Kidney (tissue), 14 donors: ENCODE measurements around the gene HRH4. TPM values are rescaled to one million over a fixed set of nuclear protein-coding genes. Genes with fewer than 3 reads are reported as not detected.

ENCODE experiments used
- DNase-seq, 5 donors: peaks; one replicate each; pipeline ENCODE4 v3.0.0-alpha.2; 2013 to 2020
- FAIRE-seq: peaks from 2 replicates; lab custom pipeline; 2012; peaks lifted over from hg19 to GRCh38; lab: Jason Lieb, UNC
- H3K27ac ChIP-seq, 2 donors: one replicate each; pipeline ENCODE4 v1.7.0; 2013; ENCODE audit warnings: low read depth in 2 of 2, low read length in 2 of 2, inconsistent platforms in 1 of 2
- H3K27me3 ChIP-seq: one replicate; pipeline ENCODE4 v1.7.1; 2013; ENCODE audit warnings: low read length, inconsistent platforms; ENCODE audit not compliant: control insufficient read depth, insufficient read depth
- H3K36me3 ChIP-seq, 3 donors: one replicate each; pipeline versions ENCODE4 v1.7.0 to v1.7.1; 2013; ENCODE audit warnings: low read length in 3 of 3, control low read depth in 1 of 3, inconsistent platforms in 1 of 3; ENCODE audit not compliant: insufficient read depth in 3 of 3, control insufficient read depth in 2 of 3
- H3K4me1 ChIP-seq, 3 donors: one replicate each; pipeline versions ENCODE4 v1.7.0 to v1.7.1; 2013; ENCODE audit warnings: low read length in 3 of 3, inconsistent platforms in 1 of 3, low read depth in 1 of 3; ENCODE audit not compliant: control insufficient read depth in 2 of 3, insufficient read depth in 2 of 3
- H3K4me3 ChIP-seq, 3 donors: one replicate each; pipeline versions ENCODE4 v1.7.0 to v1.8.1; 2013; ENCODE audit warnings: low read length in 3 of 3, control low read depth in 1 of 3, inconsistent platforms in 1 of 3
- H3K9ac ChIP-seq, 3 donors: one replicate each; pipeline versions ENCODE4 v1.7.0 to v1.7.1; 2013; ENCODE audit warnings: low read length in 3 of 3, control low read depth in 1 of 3, inconsistent platforms in 1 of 3
- H3K9me3 ChIP-seq, 3 donors: one replicate each; pipeline versions ENCODE4 v1.7.0 to v1.7.1; 2013; ENCODE audit warnings: low read length in 3 of 3, control low read depth in 1 of 3, inconsistent platforms in 1 of 3; ENCODE audit not compliant: control insufficient read depth in 2 of 3, insufficient read depth in 1 of 3
- CTCF ChIP-seq: IDR thresholded peaks from 3 replicates; pipeline ENCODE4 v1.5.1; 2012; ENCODE audit warnings: mild to moderate bottlenecking, moderate library complexity, borderline replicate concordance; ENCODE audit not compliant: insufficient read depth; ENCODE audit errors: extremely low read depth
- intact Hi-C: fragments of 100-400 bp; cut with DNase I; formaldehyde crosslinking; loops from one replicate; pipeline ENCODE4 v1.11.1; 2022
- polyA plus RNA-seq: library from polyadenylated mRNA; stranded (reverse); fragments of 350-450 nt; fragmentation: Illumina TruSeq; extraction: RNeasy Lipid Tissue Mini Kit (QIAGEN cat#74804); gene quantifications from one replicate; pipeline ENCODE4 v1.2.3, GENCODE V29; 2014; ENCODE audit warnings: low read depth, low replicate concordance; ENCODE audit not compliant: insufficient read depth
- total RNA-seq: library from RNA; stranded (reverse); fragmentation: NEBNext Ultra II Directional; extraction: Animal tissue kit (Norgen Biotek cat#: 25700); gene quantifications from one replicate; pipeline ENCODE4 v1.2.1, GENCODE V29; 2021
- donor health status: control.
- donor health status: control.
- donor health status: control.
- donor health status: control.
- donor health status: control.
- donor health status: DM: yes; HTN: yes; CAD: no.
- donor health status: Normal renal cell carcinoma (clear cell type).

HRH4 gene
- total and polyA plus RNA-seq, 2 donors from 2014 or later = not detected

DNA sequence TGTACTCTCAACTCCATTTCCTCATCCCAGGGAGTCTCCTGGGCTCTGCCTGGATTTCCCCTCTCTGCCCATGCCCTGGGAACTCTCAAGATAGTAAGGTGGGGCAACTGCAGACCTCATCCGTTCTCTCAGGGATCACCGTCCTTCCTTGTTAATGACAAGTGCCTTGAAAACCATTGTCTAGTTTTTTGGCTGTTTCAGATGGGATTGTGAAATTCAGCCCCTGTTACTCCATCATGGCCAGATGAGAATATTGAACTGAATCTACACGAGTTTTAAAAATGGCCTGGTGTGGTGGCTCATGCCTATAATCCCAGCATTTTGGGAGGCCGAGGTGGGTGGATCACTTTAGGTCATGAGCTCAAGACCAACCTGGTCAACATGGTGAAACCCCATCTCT is 665 bp upstream of the HRH4 start:
- FAIRE-seq (no peak), DNase-seq (no peak)
- Histone ChIP-seq H3K4me3 (no peak overlapping the region), H3K27me3 (no peaks in the 10 kb centered on the region), H3K36me3 (peaks cover 0 to 2% (median 0%) of the 10 kb centered on the region in 3 donors), H3K9me3 (no peaks in the 10 kb centered on the region), H3K9ac (no peak overlapping the region), H3K27ac (no peak overlapping the region), H3K4me1 (no peaks in the 10 kb centered on the region)
- TF ChIP-seq CTCF = no peak
- intact Hi-C loops = no loop called here

DNA sequence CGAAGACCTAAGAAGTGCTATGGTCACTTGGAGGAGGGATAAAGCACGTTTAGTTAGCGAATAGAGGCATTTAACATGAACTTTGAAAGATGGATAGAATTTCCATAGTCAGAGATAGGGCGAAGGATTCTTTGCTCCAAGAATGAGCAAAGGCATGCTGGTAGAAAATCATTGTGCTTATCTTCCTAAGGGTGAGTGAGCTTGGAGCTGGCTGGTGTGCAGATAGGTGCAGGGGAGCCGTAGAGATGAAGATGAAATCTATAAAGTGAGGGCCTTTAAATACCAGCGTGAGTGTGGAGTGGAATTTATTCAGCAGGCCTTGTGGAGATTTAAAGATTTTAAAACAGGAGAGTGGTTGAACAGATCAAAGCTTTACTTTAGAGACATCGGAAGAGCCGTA is 1.6 kb downstream of the HRH4 start:
- H3K9me3 ChIP-seq = no peaks in the 10 kb centered on the region
- TF ChIP-seq CTCF = no peak
- no peak overlapping the region for H3K9ac ChIP-seq
- intact Hi-C loops = no loop called here
- H3K36me3 ChIP-seq = peaks cover 0 to 2% (median 0%) of the 10 kb centered on the region in 3 donors
- FAIRE-seq = no peak
- no peaks in the 10 kb centered on the region for H3K27me3 ChIP-seq
- H3K4me1 ChIP-seq = no peaks in the 10 kb centered on the region
- DNase-seq = no peak
- H3K27ac ChIP-seq = no peak overlapping the region
- H3K4me3 ChIP-seq = no peak overlapping the region

DNA sequence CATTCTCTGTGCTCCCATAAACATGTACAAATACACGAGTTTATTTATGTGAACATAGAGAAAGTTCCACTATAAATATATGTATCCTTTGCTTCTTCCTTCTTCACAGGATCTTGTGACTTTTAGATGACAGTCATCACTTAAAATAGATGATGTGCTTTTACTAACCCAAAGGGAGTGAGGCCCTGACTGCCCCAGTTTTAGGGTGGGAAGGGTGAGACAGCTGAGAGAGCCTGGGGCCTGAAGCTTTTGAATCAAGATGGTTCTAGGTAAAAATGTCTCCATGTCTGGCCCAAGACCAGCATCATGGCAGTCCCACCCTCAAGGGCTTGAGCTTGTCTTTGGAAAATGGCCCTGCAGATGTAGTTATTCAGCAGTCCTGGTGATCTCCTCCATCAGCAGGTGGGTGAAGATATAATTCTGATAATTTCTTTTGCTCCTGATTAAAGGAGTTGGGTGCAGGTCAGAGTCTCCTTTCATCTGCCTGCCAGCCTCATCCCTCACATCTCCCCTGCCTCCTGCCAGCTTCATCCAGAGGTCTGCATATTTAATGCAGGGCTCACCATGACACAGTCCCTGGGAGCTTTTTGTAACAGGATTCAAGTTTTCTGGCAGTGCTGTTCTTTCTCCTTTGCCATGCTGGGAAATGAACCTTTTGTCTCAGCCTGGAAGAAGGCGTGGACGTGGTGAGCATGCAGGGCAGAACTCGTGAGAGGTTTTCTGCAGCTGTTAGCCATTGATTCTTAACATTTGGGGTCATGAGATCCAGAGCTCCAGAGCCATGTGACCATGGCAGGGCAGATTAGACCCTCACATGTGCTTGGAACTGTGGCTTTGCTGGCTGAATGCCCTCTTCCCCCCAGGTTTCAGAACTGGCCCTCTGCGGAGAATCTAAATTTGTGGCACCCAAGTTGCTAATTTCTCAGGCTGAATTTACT is 2.7 kb downstream of the HRH4 start:
- no peak overlapping the region for H3K4me3 ChIP-seq
- H3K36me3 ChIP-seq = peaks cover 0 to 2% (median 0%) of the 10 kb centered on the region in 3 donors
- H3K9me3 ChIP-seq = no peaks in the 10 kb centered on the region
- no peak overlapping the region for H3K9ac ChIP-seq
- no peaks in the 10 kb centered on the region for H3K4me1 ChIP-seq
- no peak for DNase-seq
- no peak for FAIRE-seq
- intact Hi-C loops = no loop called here
- no peak overlapping the region for H3K27ac ChIP-seq
- H3K27me3 ChIP-seq = no peaks in the 10 kb centered on the region
- TF ChIP-seq CTCF = no peak
